Prostate gland (tissue), 2 donors: Measurements from ENCODE around the gene ZBTB2. TPM values are rescaled to one million over a fixed set of nuclear protein-coding genes. Genes with fewer than 3 reads are reported as not detected.

Experiments used
- DNase-seq: peaks from one replicate; pipeline ENCODE4 v3.0.0-alpha.2; 2019; ENCODE audit warnings: low spot score
- H3K27ac ChIP-seq, 2 donors: fragments of 200-600 bp; sonication (generic); 2 replicates each; pipeline ENCODE4 v1.5.1; 2017 to 2019
- H3K27me3 ChIP-seq: fragments of 200-600 bp; sonication (generic); replicated peaks from 2 replicates; pipeline ENCODE4 v1.5.1; 2019; ENCODE audit not compliant: insufficient read depth
- H3K36me3 ChIP-seq, 2 donors: fragments of 200-600 bp; sonication (generic); 1 replicate in 1 of 2; 2 replicates in 1 of 2; pipeline versions ENCODE4 v1.5.1 to v1.8.1; 2017 to 2019
- H3K4me1 ChIP-seq: fragments of 200-600 bp; sonication (generic); replicated peaks from 2 replicates; pipeline ENCODE4 v1.5.1; 2019
- H3K4me3 ChIP-seq, 2 donors: fragments of 200-600 bp; sonication (generic); 2 replicates each; pipeline ENCODE4 v1.5.1; 2017 to 2019
- H3K9me3 ChIP-seq: fragments of 200-600 bp; sonication (generic); 2 replicates; pipeline ENCODE4 v1.5.1; 2017
- CTCF ChIP-seq, 4 experiments: fragments of 200-600 bp in 2 of 4; fragments of 450-650 bp in 2 of 4; sonication (generic) in 2 of 4; IDR thresholded peaks; 1 replicate in 3 of 4; 2 replicates in 1 of 4; pipeline ENCODE4 v1.5.1; 2016 to 2019; ENCODE audit warnings: antibody characterized with exemption in 4 of 4, mild to moderate bottlenecking in 2 of 4, moderate library complexity in 2 of 4
- POLR2A ChIP-seq: fragments of 450-650 bp; IDR thresholded peaks from one replicate; pipeline ENCODE4 v1.6.1; 2016; ENCODE audit warnings: antibody characterized with exemption, mild to moderate bottlenecking
- POLR2AphosphoS5 ChIP-seq: sonication (generic); formaldehyde crosslinking; IDR thresholded peaks from one replicate; pipeline ENCODE4 v1.6.1; 2017; ENCODE audit warnings: antibody characterized with exemption
- WGBS: methylation state at CpG from one replicate; pipeline ENCODE4 v1.1.5; 2018; 5-methylcytosine and 5-hydroxymethylcytosine counted together
- intact Hi-C: fragments of 100-400 bp; cut with DNase I; formaldehyde crosslinking; loops from one replicate; pipeline ENCODE4 v1.14.2; 2022
- total RNA-seq, 2 donors: library from RNA; depleted of rRNA; stranded (reverse); fragments of >200 nt; gene quantifications; one replicate each; pipeline ENCODE4 v1.1.0, GENCODE V29; 2016

Gene ZBTB2
- total RNA-seq, 2 donors from 2014 or later: 8.1 to 13.6 TPM

GRCh38 chr6:151409260-151409659 lies 17.9 kb upstream of the ZBTB2 start:
- Histone ChIP-seq H3K36me3 (peaks cover 0 to 3% of the 10 kb centered on the region in 2 donors), H3K4me3 (no peak overlapping the region), H3K27ac (no peak overlapping the region), H3K9me3 (no peaks in the 10 kb centered on the region), H3K27me3 (no peaks in the 10 kb centered on the region), H3K4me1 (no peaks in the 10 kb centered on the region)
- WGBS: 92% methylated on average over 2 of the region's 2 CpGs
- DNase-seq: no peak
- TF ChIP-seq POLR2AphosphoS5 (no peak), POLR2A (no peak), CTCF (IDR thresholded peaks at IDR 0.05) (no peak)
- intact Hi-C loops: loop anchor here (5.0 kb wide), 1 partner anchor 43 kb away; the partner anchor contains the start of gene RMND1

- peaks cover 0 to 3% of the 10 kb centered on the region in 2 donors for H3K36me3 ChIP-seq
- H3K27ac ChIP-seq: no peak overlapping the region
Measured at GRCh38 chr6:151408858-151409257, 17.5 kb upstream of the ZBTB2 start.

GRCh38 chr6:151403919-151404308 lies 12.6 kb upstream of the ZBTB2 start:
- 88% methylated on average over 4 of the region's 4 CpGs for WGBS
- no peak overlapping the region for H3K4me3 ChIP-seq
- DNase-seq: no peak
- intact Hi-C loops: no loop called here
- H3K4me1 ChIP-seq: no peaks in the 10 kb centered on the region
- H3K9me3 ChIP-seq: no peaks in the 10 kb centered on the region
- no peaks in the 10 kb centered on the region for H3K27me3 ChIP-seq
- no peaks in the 10 kb centered on the region for H3K36me3 ChIP-seq
- H3K27ac ChIP-seq: no peak overlapping the region
- no peak for TF ChIP-seq CTCF (IDR thresholded peaks at IDR 0.05)
- TF ChIP-seq POLR2AphosphoS5: no peak
- TF ChIP-seq POLR2A: no peak

More at GRCh38 chr6:151408858-151409257, 17.5 kb upstream of the ZBTB2 start:
- H3K4me3 ChIP-seq: no peak overlapping the region
- no peak for DNase-seq
- TF ChIP-seq POLR2A (no peak), POLR2AphosphoS5 (no peak), CTCF (IDR thresholded peaks at IDR 0.05) (no peak)
- WGBS: 93% methylated on average over 2 of the region's 2 CpGs
- H3K27me3 ChIP-seq: no peaks in the 10 kb centered on the region
- H3K9me3 ChIP-seq: no peaks in the 10 kb centered on the region
- no peaks in the 10 kb centered on the region for H3K4me1 ChIP-seq
- intact Hi-C loops: loop anchor here (5.0 kb wide), 1 partner anchor 43 kb away; the partner anchor contains the start of gene RMND1

- Histone ChIP-seq H3K9me3 (no peaks in the 10 kb centered on the region), H3K27me3 (no peaks in the 10 kb centered on the region), H3K4me1 (no peaks in the 10 kb centered on the region), H3K4me3 (no peak overlapping the region), H3K27ac (no peak overlapping the region), H3K36me3 (no peaks in the 10 kb centered on the region)
- 92% methylated on average over 1 of the region's 1 CpG for WGBS
- intact Hi-C loops: no loop called here
- TF ChIP-seq POLR2AphosphoS5 (no peak), CTCF (IDR thresholded peaks at IDR 0.05) (no peak), POLR2A (no peak)
- no peak for DNase-seq
Measured at GRCh38 chr6:151402228-151402627, 10.9 kb upstream of the ZBTB2 start.

- H3K9me3 ChIP-seq: no peaks in the 10 kb centered on the region
- TF ChIP-seq POLR2A (no peak), POLR2AphosphoS5 (no peak), CTCF (IDR thresholded peaks at IDR 0.05) (no peak)
- DNase-seq: no peak
- no peaks in the 10 kb centered on the region for H3K36me3 ChIP-seq
- H3K27me3 ChIP-seq: no peaks in the 10 kb centered on the region
- intact Hi-C loops: no loop called here
- H3K4me1 ChIP-seq: no peaks in the 10 kb centered on the region
- no peak overlapping the region for H3K27ac ChIP-seq
- 54% methylated on average over 6 of the region's 6 CpGs for WGBS
- no peak overlapping the region for H3K4me3 ChIP-seq
Measured at GRCh38 chr6:151400473-151400872, 9.1 kb upstream of the ZBTB2 start.
